Type B pancreatic cell (in vitro differentiated cells): ENCODE results near the gene RSBN1. TPM values are rescaled to one million over a fixed set of nuclear protein-coding genes. Genes with fewer than 3 reads are reported as not detected.

ENCODE experiments used
- DNase-seq: peaks from one replicate; pipeline ENCODE4 v3.0.0; 2021; ENCODE audit warnings: mixed read lengths; ENCODE audit not compliant: unreplicated experiment; ENCODE audit errors: extremely low spot score
- H3K27ac Mint-ChIP-seq: 2 replicates; pipeline ENCODE4 v1.8.0; 2021; ENCODE audit warnings: mild to moderate bottlenecking, mixed read lengths
- H3K27me3 Mint-ChIP-seq: 2 replicates; pipeline ENCODE4 v1.8.0; 2021; ENCODE audit warnings: mixed read lengths
- H3K36me3 Mint-ChIP-seq: 2 replicates; pipeline ENCODE4 v1.8.0; 2021; ENCODE audit warnings: mixed read lengths
- H3K4me1 Mint-ChIP-seq: one replicate; pipeline ENCODE4 v1.8.0; 2021; ENCODE audit warnings: mixed read lengths; ENCODE audit not compliant: unreplicated experiment
- H3K4me3 Mint-ChIP-seq: 2 replicates; pipeline ENCODE4 v1.8.0; 2021; ENCODE audit warnings: mild to moderate bottlenecking, mixed read lengths
- H3K9me3 Mint-ChIP-seq: 2 replicates; pipeline ENCODE4 v1.8.0; 2021; ENCODE audit warnings: mixed read lengths
- total RNA-seq: library from RNA; stranded (reverse); gene quantifications from 2 replicates; pipeline ENCODE4 v1.2.1, GENCODE V29; 2021; ENCODE audit warnings: low replicate concordance
- TF ChIP-seq, protein P1 (sequence below): fragments of 200-600 bp; sonication (generic); conservative IDR thresholded peaks from 2 replicates; pipeline ENCODE4 v1.5.0; 2021; ENCODE audit warnings: antibody characterized with exemption, mild to moderate bottlenecking

The RSBN1 gene
- total RNA-seq, 1 donor from 2014 or later: 21.2 TPM

DNA sequence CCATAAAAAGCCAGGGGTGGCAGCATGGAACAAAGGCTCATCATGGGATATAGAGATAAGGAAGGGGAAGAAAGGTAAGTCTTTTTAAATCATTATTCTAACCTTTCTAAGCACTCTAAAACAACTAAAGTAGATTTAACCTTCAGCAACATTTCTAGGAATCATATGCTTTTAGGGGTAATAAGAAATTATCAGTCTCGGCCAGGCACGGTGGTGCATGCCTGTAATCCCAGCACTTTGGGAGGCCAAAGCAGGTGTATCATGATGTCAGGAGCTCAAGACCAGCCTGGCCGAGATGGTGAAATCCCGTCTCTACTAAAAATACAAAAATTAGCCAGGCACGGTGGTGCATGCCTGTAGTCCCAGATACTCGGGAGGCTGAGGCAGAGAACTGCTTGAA is 32.7 kb downstream of the RSBN1 start:
- no peak for DNase-seq
- H3K4me3 Mint-ChIP-seq: no peak overlapping the region
- TF ChIP-seq, protein P1, sequence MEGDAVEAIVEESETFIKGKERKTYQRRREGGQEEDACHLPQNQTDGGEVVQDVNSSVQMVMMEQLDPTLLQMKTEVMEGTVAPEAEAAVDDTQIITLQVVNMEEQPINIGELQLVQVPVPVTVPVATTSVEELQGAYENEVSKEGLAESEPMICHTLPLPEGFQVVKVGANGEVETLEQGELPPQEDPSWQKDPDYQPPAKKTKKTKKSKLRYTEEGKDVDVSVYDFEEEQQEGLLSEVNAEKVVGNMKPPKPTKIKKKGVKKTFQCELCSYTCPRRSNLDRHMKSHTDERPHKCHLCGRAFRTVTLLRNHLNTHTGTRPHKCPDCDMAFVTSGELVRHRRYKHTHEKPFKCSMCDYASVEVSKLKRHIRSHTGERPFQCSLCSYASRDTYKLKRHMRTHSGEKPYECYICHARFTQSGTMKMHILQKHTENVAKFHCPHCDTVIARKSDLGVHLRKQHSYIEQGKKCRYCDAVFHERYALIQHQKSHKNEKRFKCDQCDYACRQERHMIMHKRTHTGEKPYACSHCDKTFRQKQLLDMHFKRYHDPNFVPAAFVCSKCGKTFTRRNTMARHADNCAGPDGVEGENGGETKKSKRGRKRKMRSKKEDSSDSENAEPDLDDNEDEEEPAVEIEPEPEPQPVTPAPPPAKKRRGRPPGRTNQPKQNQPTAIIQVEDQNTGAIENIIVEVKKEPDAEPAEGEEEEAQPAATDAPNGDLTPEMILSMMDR: no peak
- peaks cover 15% of the 10 kb centered on the region for H3K36me3 Mint-ChIP-seq
- peaks cover 7% of the 10 kb centered on the region for H3K4me1 Mint-ChIP-seq
- no peaks in the 10 kb centered on the region for H3K27me3 Mint-ChIP-seq
- H3K9me3 Mint-ChIP-seq: no peaks in the 10 kb centered on the region
- H3K27ac Mint-ChIP-seq: no peak overlapping the region

DNA sequence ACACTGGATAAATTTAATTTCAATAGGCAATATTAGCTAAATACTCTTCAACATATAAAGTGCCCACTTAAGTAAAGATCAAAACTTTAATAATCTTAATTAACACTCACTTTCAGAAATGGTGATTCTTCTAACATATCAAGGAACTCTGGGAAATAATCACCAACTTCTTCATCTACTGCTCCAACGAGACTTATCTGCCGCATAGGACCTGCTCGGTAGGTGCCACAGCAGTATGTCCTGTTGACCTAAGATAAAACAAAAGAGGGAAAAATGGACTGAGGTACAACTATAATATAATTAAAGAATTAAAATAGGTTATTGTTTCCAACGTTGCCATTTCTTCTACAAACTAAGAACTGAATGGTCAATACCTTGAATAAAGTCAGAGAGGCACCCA is 34.7 kb downstream of the RSBN1 start:
- no peak for DNase-seq
- TF ChIP-seq, protein P1: no peak
- H3K4me3 Mint-ChIP-seq: no peak overlapping the region
- no peaks in the 10 kb centered on the region for H3K9me3 Mint-ChIP-seq
- H3K36me3 Mint-ChIP-seq: peaks cover 18% of the 10 kb centered on the region
- H3K27me3 Mint-ChIP-seq: no peaks in the 10 kb centered on the region
- no peak overlapping the region for H3K27ac Mint-ChIP-seq
- H3K4me1 Mint-ChIP-seq: no peaks in the 10 kb centered on the region

DNA sequence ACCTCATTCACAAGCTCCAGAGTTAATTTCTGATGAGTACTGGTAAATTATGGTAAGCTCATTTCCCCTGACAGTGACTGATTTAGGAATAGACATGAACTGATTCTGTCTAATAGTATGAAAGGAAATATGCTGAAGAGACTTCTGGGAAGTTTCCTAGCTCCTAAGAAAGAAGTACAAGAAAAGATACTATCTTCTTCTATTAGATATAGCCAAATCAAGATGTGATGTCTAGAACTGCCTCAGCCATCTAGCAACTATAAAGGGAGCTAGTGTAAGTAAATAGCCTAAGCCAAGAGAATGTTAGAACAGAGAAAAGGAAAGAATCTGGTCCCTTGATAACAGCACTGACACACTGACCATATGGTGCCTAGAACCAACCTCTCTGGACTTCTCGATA is 42.2 kb downstream of the RSBN1 start:
- TF ChIP-seq, protein P1: no peak
- H3K4me1 Mint-ChIP-seq: peaks cover 6% of the 10 kb centered on the region
- H3K27ac Mint-ChIP-seq: no peak overlapping the region
- no peak overlapping the region for H3K4me3 Mint-ChIP-seq
- peaks cover 25% of the 10 kb centered on the region for H3K36me3 Mint-ChIP-seq
- DNase-seq: no peak
- H3K9me3 Mint-ChIP-seq: no peaks in the 10 kb centered on the region
- H3K27me3 Mint-ChIP-seq: no peaks in the 10 kb centered on the region

DNA sequence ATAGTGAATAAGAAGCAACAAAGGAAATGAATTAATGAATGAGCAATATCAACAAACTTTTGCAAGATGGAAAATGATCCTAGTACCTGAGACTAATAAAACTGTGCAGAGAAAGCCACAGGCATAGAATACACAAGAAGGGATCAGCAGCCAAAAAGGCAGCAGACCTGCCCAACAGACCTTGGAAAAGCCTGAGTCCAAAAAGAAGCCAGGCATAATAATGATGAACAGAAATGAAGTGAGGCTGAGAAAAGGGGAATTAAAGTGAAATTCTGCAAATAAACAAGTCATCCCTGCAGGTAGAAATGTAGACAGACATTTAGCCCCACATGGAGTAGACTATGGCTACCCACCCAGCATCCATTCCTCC is 42.7 kb downstream of the RSBN1 start:
- Mint-ChIP-seq H3K27ac (no peak overlapping the region), H3K4me3 (no peak overlapping the region), H3K4me1 (peaks cover 6% of the 10 kb centered on the region), H3K36me3 (peaks cover 25% of the 10 kb centered on the region), H3K27me3 (no peaks in the 10 kb centered on the region), H3K9me3 (no peaks in the 10 kb centered on the region)
- TF ChIP-seq, protein P1: no peak
- DNase-seq: no peak

DNA sequence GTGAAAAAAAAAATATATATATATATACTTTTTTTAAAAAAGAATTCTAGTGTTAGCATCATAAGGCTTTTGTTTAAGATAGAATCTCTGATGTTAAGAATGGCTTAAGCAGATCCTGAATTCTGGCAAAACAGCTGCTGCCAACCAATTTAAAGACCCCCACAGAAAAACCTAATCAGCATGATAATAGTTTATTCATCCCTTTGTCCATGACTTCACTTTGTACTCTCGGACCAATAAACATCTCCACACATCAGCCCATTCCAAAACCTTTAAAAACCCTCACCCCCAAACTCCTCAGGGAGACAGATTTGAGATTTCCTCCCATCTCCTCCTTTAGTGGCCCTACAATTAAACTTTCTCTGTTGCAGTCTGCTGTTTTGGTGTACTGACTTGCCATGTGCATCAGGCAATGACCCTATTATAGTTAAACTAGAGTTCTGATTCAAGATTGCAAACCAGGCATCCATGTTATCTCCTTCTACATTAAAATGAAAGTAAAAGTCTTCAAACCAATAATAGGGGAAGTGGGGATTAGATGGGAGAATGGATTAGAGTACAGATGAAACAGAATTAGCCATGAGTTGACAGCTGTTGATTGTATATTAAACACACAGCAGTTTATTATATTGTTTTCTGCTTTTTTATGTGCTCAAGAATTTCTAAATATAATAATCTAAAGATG is 43.2 kb downstream of the RSBN1 start:
- no peak for DNase-seq
- peaks cover 6% of the 10 kb centered on the region for H3K4me1 Mint-ChIP-seq
- H3K27ac Mint-ChIP-seq: no peak overlapping the region
- TF ChIP-seq, protein P1: no peak
- H3K36me3 Mint-ChIP-seq: peaks cover 25% of the 10 kb centered on the region
- H3K4me3 Mint-ChIP-seq: no peak overlapping the region
- no peaks in the 10 kb centered on the region for H3K9me3 Mint-ChIP-seq
- H3K27me3 Mint-ChIP-seq: no peaks in the 10 kb centered on the region
